K562 (cell line): ENCODE results near the gene NANS. TPM values are rescaled to one million over a fixed set of nuclear protein-coding genes. Genes with fewer than 3 reads are reported as not detected.

Experiments used
- ATAC-seq: fragments of 200-7000 bp; cut with Tn5 transposase; 3 replicates; pipeline ENCODE4 v1.9.1; 2020; ENCODE audit warnings: moderate library complexity
- BruUV-seq: library from RNA; stranded (reverse); fragments of 400-500 nt; replicated peaks from 2 replicates; lab custom pipeline; 2021; lab: Mats Ljungman, UMichigan
- CTCF ChIA-PET: fragments of 300-600 bp; formaldehyde crosslinking; extraction: SDS; loops from one replicate; lab custom pipeline; 2021; ENCODE audit warnings: low intra/inter-chr PET ratio; lab: Yijun Ruan, JAX
- POLR2A ChIA-PET: fragments of 300-600, 350-650 bp; sonication (Branson Sonifier 250); formaldehyde crosslinking; extraction: SDS; loops from one replicate; lab custom pipeline; 2021; ENCODE audit warnings: antibody characterized with exemption, inconsistent platforms; lab: Yijun Ruan, JAX
- DNase-seq, 4 experiments: peaks; one replicate each; pipeline versions ENCODE4 v3.0.0 to v3.0.0-alpha.2; 2011 to 2018; ENCODE audit warnings: low spot score in 3 of 4, mixed read lengths in 3 of 4; ENCODE audit errors: extremely low read depth in 1 of 4
- FAIRE-seq: peaks from 2 replicates; lab custom pipeline; 2011; peaks lifted over from hg19 to GRCh38; lab: Jason Lieb, UNC
- H2AFZ ChIP-seq: 2 replicates; pipeline ENCODE4 v1.6.0; 2011; ENCODE audit warnings: low read depth, low read length, control low read depth, inconsistent platforms
- H3K27ac ChIP-seq: fragments of 200-600 bp; 3 replicates; pipeline ENCODE4 v1.8.0; 2011; ENCODE audit warnings: low read depth, mild to moderate bottlenecking, control low read depth, inconsistent platforms, low read length, moderate library complexity, mixed read lengths; ENCODE audit errors: extremely low read depth
- H3K27me3 ChIP-seq, 2 experiments: fragments of 300-600 bp in 1 of 2; 2 replicates in 1 of 2; 3 replicates in 1 of 2; pipeline versions ENCODE4 v1.6.0 to v1.8.0; 2011; ENCODE audit warnings: inconsistent platforms in 2 of 2, low read length in 2 of 2, mild to moderate bottlenecking in 1 of 2, mixed read lengths in 1 of 2, moderate library complexity in 1 of 2; ENCODE audit not compliant: control insufficient read depth in 2 of 2, insufficient read depth in 2 of 2
- H3K36me3 ChIP-seq: fragments of 300-600 bp; 3 replicates; pipeline ENCODE4 v1.8.0; 2011; ENCODE audit warnings: mild to moderate bottlenecking, low read length, inconsistent platforms; ENCODE audit not compliant: control insufficient read depth, insufficient read depth
- H3K4me1 ChIP-seq, 2 experiments: fragments of 200-600 bp in 1 of 2; replicated peaks in 1 of 2; 2 replicates in 1 of 2; 3 replicates in 1 of 2; pipeline versions ENCODE4 v1.5.1 to v1.8.0; 2011; ENCODE audit warnings: inconsistent platforms in 2 of 2, low read length in 2 of 2, mild to moderate bottlenecking in 1 of 2, mixed read lengths in 1 of 2, moderate library complexity in 1 of 2; ENCODE audit not compliant: control insufficient read depth in 2 of 2, insufficient read depth in 2 of 2
- H3K4me2 ChIP-seq: 2 replicates; pipeline ENCODE4 v1.6.1; 2011; ENCODE audit warnings: low read length, control low read depth, inconsistent platforms, mixed read lengths; ENCODE audit not compliant: insufficient read depth
- H3K4me3 ChIP-seq: fragments of 200-600 bp; sonication (generic), shearing (Covaris generic); 2 replicates; pipeline ENCODE4 v1.5.1; 2016; ENCODE audit warnings: control low read depth, inconsistent platforms
- H3K79me2 ChIP-seq: fragments of 200-600 bp; 3 replicates; pipeline ENCODE4 v1.8.0; 2011; ENCODE audit warnings: low read length, inconsistent platforms; ENCODE audit not compliant: control insufficient read depth, insufficient read depth
- H3K9ac ChIP-seq, 2 experiments: 2 replicates each; pipeline versions ENCODE4 v1.6.0 to v1.6.1; 2011; ENCODE audit warnings: low read depth in 2 of 2, low read length in 2 of 2, control low read depth in 1 of 2, inconsistent platforms in 1 of 2, mild to moderate bottlenecking in 1 of 2, mixed read lengths in 1 of 2; ENCODE audit not compliant: insufficient read depth in 1 of 2
- H3K9me1 ChIP-seq: one replicate; pipeline ENCODE4 v1.6.0; 2011; ENCODE audit warnings: inconsistent platforms, mild to moderate bottlenecking, low read length, moderate library complexity; ENCODE audit not compliant: control insufficient read depth, insufficient read depth
- H3K9me3 ChIP-seq: replicated peaks from 2 replicates; pipeline ENCODE4 v1.5.1; 2011; ENCODE audit warnings: low read depth, low read length, inconsistent platforms; ENCODE audit not compliant: control insufficient read depth, insufficient read depth
- H4K20me1 ChIP-seq: replicated peaks from 2 replicates; pipeline ENCODE4 v1.6.1; 2011; ENCODE audit warnings: low read length, inconsistent platforms, mixed read lengths; ENCODE audit not compliant: control insufficient read depth, insufficient read depth
- CEBPB ChIP-seq: fragments of 450-650 bp; IDR thresholded peaks from 2 replicates; pipeline ENCODE4 v1.6.1; 2016; ENCODE audit warnings: missing genetic modification characterization, missing compliant biosample characterization
- FOXP1 ChIP-seq: sonication (generic); formaldehyde crosslinking; IDR thresholded peaks from 2 replicates; pipeline ENCODE4 v1.8.0; 2022; ENCODE audit warnings: mild to moderate bottlenecking, missing genetic modification reagents
- MYC ChIP-seq, 2 experiments: fragments of 250-450 bp in 1 of 2; sonication (Bioruptor Pico) in 1 of 2; IDR thresholded peaks; 2 replicates each; pipeline versions ENCODE4 v1.5.1 to v1.6.1; 2012 to 2021; ENCODE audit warnings: low read depth in 2 of 2, borderline replicate concordance in 1 of 2, improper control_type of control experiment in 1 of 2, low read length in 1 of 2, mild to moderate bottlenecking in 1 of 2, moderate library complexity in 1 of 2
- PCBP2 ChIP-seq: fragments of 200-400 bp; formaldehyde crosslinking; IDR thresholded peaks from 2 replicates; pipeline ENCODE4 v1.6.1; 2018; ENCODE audit warnings: low read length, low read depth, mild to moderate bottlenecking, moderate library complexity; ENCODE audit not compliant: poor library complexity, severe bottlenecking
- RBM15 ChIP-seq: fragments of 200-400 bp; formaldehyde crosslinking; IDR thresholded peaks from 2 replicates; pipeline ENCODE4 v1.6.1; 2018; ENCODE audit warnings: mild to moderate bottlenecking, low read length, moderate library complexity; ENCODE audit not compliant: insufficient read depth
- STAT5A ChIP-seq: IDR thresholded peaks from 2 replicates; pipeline ENCODE4 v1.6.1; 2012; ENCODE audit warnings: low read length, inconsistent platforms, borderline replicate concordance
- ZBED1 ChIP-seq: IDR thresholded peaks from 2 replicates; pipeline ENCODE4 v1.6.1; 2014
- WGBS: fragments of 100-300 bp; shearing (Covaris generic); methylation state at CpG from one replicate; pipeline ENCODE4 v1.1.6; 2016; ENCODE audit warnings: low coverage, mixed read lengths; ENCODE audit not compliant: insufficient coverage; ENCODE audit errors: missing lambda C conversion rate; 5-methylcytosine and 5-hydroxymethylcytosine counted together
- in situ Hi-C: fragments of 300-500 bp; cut with MboI; formaldehyde crosslinking; loops from 4 replicates; pipeline ENCODE4 v1.15.0; 2018; ENCODE audit warnings: inconsistent platforms, mixed read lengths
- intact Hi-C: fragments of 100-400 bp; cut with micrococcal nuclease; formaldehyde crosslinking; loops from 2 replicates; pipeline ENCODE4 v1.14.2; 2022
- polyA plus RNA-seq, 8 experiments: library from polyadenylated mRNA; depleted of rRNA in 4 of 8; stranded (reverse) in 5 of 8; unstranded in 3 of 8; fragments of >200 nt; fragmentation: Nextera tagmentation in 2 of 8; fragmentation: Illumina TruSeq in 1 of 8; extraction: Ambion mirVana in 2 of 8; extraction: Trizol in 1 of 8; gene quantifications; 2 replicates each; pipeline versions ENCODE4 v1.2.1 to v1.2.3, GENCODE V29; 2011 to 2014; ENCODE audit warnings: inconsistent platforms in 1 of 8, missing spikeins in 1 of 8
- total RNA-seq, 7 experiments: library from RNA; depleted of rRNA in 6 of 7; stranded (reverse); fragments of >200 nt in 6 of 7; fragmentation: Illumina TruSeq in 2 of 7; extraction: Trizol in 2 of 7; gene quantifications; 2 replicates each; pipeline versions ENCODE4 v1.2.1 to v1.2.3, GENCODE V29; 2011 to 2021; ENCODE audit warnings: low replicate concordance in 1 of 7
- TF ChIP-seq, protein P1 (sequence below), 2 experiments: fragments of 150-350 bp in 1 of 2; IDR thresholded peaks; 2 replicates each; pipeline ENCODE4 v1.6.1; 2012 to 2016; ENCODE audit warnings: low read depth in 2 of 2, low read length in 2 of 2, mild to moderate bottlenecking in 1 of 2, moderate library complexity in 1 of 2
- TF ChIP-seq, protein P2 (sequence below): sonication (generic); IDR thresholded peaks from 2 replicates; pipeline ENCODE4 v1.6.1; 2016

The NANS gene
- total and polyA plus RNA-seq, 9 of the 15 experiments (the other 6 are each of a cell fraction or from before 2014, with no cell fraction given) = 37.1 to 181 (median 137) TPM

DNA sequence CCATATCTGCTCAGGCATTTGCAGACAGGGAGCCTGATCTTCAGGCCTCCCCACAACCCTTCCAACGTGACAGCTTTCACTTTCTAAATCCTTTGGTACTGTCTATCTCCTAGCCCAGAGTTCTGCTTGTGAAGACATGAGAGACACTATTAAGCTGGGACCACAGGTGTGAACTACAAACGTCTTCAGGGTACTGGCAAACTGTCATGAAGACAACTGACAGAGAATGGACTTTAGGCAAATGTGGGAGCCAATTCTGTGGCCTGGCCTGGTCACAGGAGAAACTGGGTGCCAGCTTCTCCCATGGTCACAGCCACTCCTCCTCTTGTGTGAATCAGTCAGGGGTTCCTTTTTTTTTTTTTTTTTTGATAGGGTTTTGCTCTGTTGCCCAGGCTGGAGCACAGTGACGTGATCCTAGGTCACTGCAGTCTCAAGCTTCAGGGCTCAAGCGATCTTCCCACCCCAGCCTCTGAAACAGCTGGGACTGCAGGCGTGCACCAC is 52.0 kb downstream of the NANS start:
- no peak for ATAC-seq
- ChIA-PET CTCF (no interaction called here), POLR2A (interaction anchor here (0.7 kb wide), 1 partner anchor 9 kb away, joined by 3 read pairs; no protein-coding TSS in a partner anchor)
- intact Hi-C loops = no loop called here
- DNase-seq = no peak
- 74% methylated on average over 5 of the region's 5 CpGs for whole genome bisulfite sequencing
- no TSS peak for BruUV-seq
- Histone ChIP-seq H3K79me2 (0 out of 3 replicates have a peak, but pooled peaks cover 2% of the 10 kb centered on the region), H3K27me3 (no peaks in the 10 kb centered on the region), H3K27ac (no peak overlapping the region), H2AFZ (no peak overlapping the region), H3K36me3 (peaks cover 73% of the 10 kb centered on the region; the same call in 2 of the 3 replicates), H3K9ac (no peak overlapping the region; a peak in 1 of 4 replicates), H3K4me1 (no peaks in the 10 kb centered on the region), H4K20me1 (no peaks in the 10 kb centered on the region), H3K9me3 (no peaks in the 10 kb centered on the region), H3K9me1 (no peaks in the 10 kb centered on the region), H3K4me2 (no peak overlapping the region), H3K4me3 (no peak overlapping the region)
- no peak for FAIRE-seq
- TF ChIP-seq ZBED1 (no peak), CEBPB (tag) (no peak), PCBP2 (no peak), STAT5A (no peak), RBM15 (no peak), FOXP1 (CRISPR knock-in tag) (no peak), MYC (IDR thresholded peaks at IDR 0.05; ENCODE audit: low read depth, low read length) (no peak), MYC (CRISPR knock-in tag; IDR thresholded peaks at IDR 0.05; ENCODE audit: borderline replicate concordance, low read depth) (no peak)
- TF ChIP-seq, protein P1, sequence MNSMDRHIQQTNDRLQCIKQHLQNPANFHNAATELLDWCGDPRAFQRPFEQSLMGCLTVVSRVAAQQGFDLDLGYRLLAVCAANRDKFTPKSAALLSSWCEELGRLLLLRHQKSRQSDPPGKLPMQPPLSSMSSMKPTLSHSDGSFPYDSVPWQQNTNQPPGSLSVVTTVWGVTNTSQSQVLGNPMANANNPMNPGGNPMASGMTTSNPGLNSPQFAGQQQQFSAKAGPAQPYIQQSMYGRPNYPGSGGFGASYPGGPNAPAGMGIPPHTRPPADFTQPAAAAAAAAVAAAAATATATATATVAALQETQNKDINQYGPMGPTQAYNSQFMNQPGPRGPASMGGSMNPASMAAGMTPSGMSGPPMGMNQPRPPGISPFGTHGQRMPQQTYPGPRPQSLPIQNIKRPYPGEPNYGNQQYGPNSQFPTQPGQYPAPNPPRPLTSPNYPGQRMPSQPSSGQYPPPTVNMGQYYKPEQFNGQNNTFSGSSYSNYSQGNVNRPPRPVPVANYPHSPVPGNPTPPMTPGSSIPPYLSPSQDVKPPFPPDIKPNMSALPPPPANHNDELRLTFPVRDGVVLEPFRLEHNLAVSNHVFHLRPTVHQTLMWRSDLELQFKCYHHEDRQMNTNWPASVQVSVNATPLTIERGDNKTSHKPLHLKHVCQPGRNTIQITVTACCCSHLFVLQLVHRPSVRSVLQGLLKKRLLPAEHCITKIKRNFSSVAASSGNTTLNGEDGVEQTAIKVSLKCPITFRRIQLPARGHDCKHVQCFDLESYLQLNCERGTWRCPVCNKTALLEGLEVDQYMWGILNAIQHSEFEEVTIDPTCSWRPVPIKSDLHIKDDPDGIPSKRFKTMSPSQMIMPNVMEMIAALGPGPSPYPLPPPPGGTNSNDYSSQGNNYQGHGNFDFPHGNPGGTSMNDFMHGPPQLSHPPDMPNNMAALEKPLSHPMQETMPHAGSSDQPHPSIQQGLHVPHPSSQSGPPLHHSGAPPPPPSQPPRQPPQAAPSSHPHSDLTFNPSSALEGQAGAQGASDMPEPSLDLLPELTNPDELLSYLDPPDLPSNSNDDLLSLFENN (IDR thresholded peaks at IDR 0.05; ENCODE audit: low read depth in 2 of 2, low read length in 2 of 2) = no peak
- TF ChIP-seq, protein P2, sequence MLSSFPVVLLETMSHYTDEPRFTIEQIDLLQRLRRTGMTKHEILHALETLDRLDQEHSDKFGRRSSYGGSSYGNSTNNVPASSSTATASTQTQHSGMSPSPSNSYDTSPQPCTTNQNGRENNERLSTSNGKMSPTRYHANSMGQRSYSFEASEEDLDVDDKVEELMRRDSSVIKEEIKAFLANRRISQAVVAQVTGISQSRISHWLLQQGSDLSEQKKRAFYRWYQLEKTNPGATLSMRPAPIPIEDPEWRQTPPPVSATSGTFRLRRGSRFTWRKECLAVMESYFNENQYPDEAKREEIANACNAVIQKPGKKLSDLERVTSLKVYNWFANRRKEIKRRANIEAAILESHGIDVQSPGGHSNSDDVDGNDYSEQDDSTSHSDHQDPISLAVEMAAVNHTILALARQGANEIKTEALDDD = no peak
- in situ Hi-C loops = no loop called here
